CD4-positive, alpha-beta T cell treated with Interleukin-10 for 1 hour (primary cell): ENCODE data around the gene ZNF121.
"Not testable (repeated sequence)": the region's sequence is repeated elsewhere in the genome, so short reads cannot be mapped to it uniquely, and the experiment has no call there.

Experiments used
- DNase-seq: peaks from one replicate; pipeline ENCODE4 v3.0.0-alpha.2; 2020

The ZNF121 gene

GRCh38 chr19:9584073-9584833 lies at the start of gene ZNF121:
ZNF121 (minus strand) TSS chr19:9584504; CDS start chr19:9568097, 16,407 bp downstream.
- DNase-seq = peak; percentile 85

GRCh38 chr19:9627856-9628255 lies 43.6 kb upstream of the ZNF121 start:
- no peak for DNase-seq

GRCh38 chr19:9622531-9622930 lies 38.2 kb upstream of the ZNF121 start:
- no peak for DNase-seq

GRCh38 chr19:9621156-9622037 lies 37.1 kb upstream of the ZNF121 start, which contains the start of gene ZNF561:
ZNF561 (minus strand) TSS chr19:9621232; CDS start chr19:9619456, 1,776 bp downstream.
- DNase-seq = peak; percentile 90

GRCh38 chr19:9620842-9621155 lies 36.5 kb upstream of the ZNF121 start:
- no peak for DNase-seq

GRCh38 chr19:9615844-9616243 lies 31.5 kb upstream of the ZNF121 start:
- DNase-seq = no peak

GRCh38 chr19:9610484-9611113 lies 26.3 kb upstream of the ZNF121 start:
- DNase-seq = no peak

- DNase-seq = no peak
Observed at GRCh38 chr19:9608912-9609311, 24.6 kb upstream of the ZNF121 start.

GRCh38 chr19:9597027-9597426 lies 12.7 kb upstream of the ZNF121 start:
- no peak for DNase-seq

GRCh38 chr19:9586764-9587163 lies 2.5 kb upstream of the ZNF121 start:
- peak; percentile 82 for DNase-seq

- not testable (repeated sequence) for DNase-seq
Observed at GRCh38 chr19:9582081-9582725, 2.1 kb downstream of the ZNF121 start.

GRCh38 chr19:9580728-9581127 lies 3.6 kb downstream of the ZNF121 start:
- no peak for DNase-seq

GRCh38 chr19:9570255-9570654 lies 14.0 kb downstream of the ZNF121 start:
- DNase-seq = no peak

GRCh38 chr19:9566729-9567128 lies 17.6 kb downstream of the ZNF121 start:
- no peak for DNase-seq

- DNase-seq = no peak
Observed at GRCh38 chr19:9565900-9566705, 18.2 kb downstream of the ZNF121 start.

GRCh38 chr19:9552536-9553274 lies 31.6 kb downstream of the ZNF121 start:
- DNase-seq = no peak

- no peak for DNase-seq
Observed at GRCh38 chr19:9547870-9548269, 36.4 kb downstream of the ZNF121 start.

- DNase-seq = not testable (repeated sequence)
Observed at GRCh38 chr19:9541281-9541680, 43.0 kb downstream of the ZNF121 start.

GRCh38 chr19:9539921-9540320 lies 44.4 kb downstream of the ZNF121 start:
- DNase-seq = not testable (repeated sequence)

GRCh38 chr19:9539201-9539600 lies 45.1 kb downstream of the ZNF121 start:
- not testable (repeated sequence) for DNase-seq
